Suprapubic skin (tissue), 4 donors: ENCODE measurements around the gene FAF2.

Experiments
- POLR2A ChIP-seq, 2 donors: fragments of 450-650 bp; IDR thresholded peaks; one replicate each; pipeline ENCODE4 v1.6.1; 2017; ENCODE audit warnings: antibody characterized with exemption in 2 of 2, mild to moderate bottlenecking in 2 of 2, moderate library complexity in 2 of 2
- POLR2AphosphoS5 ChIP-seq, 3 donors: sonication (generic); formaldehyde crosslinking; IDR thresholded peaks; one replicate each; pipeline ENCODE4 v1.6.1; 2017; ENCODE audit warnings: antibody characterized with exemption in 3 of 3

- TF ChIP-seq POLR2AphosphoS5 (IDR thresholded peaks at IDR 0.05) (no peak), POLR2A (IDR thresholded peaks at IDR 0.05) (no peak)
Observed at GRCh38 chr5:176412517-176413254, 35.5 kb upstream of the FAF2 start.
